Dendritic cell treated with granulocyte-macrophage colony-stimulating factor and Interleukin-4, amounts not matched to agents 40 ng/mL and 50 ng/mL, for 4 days (primary cell): Measurements from ENCODE around the gene C1orf74.

Experiments used
- H3K27ac Mint-ChIP-seq: one replicate; pipeline ENCODE4 v1.8.0; 2022; ENCODE audit warnings: mild to moderate bottlenecking, mixed read lengths
- H3K27me3 Mint-ChIP-seq: one replicate; pipeline ENCODE4 v1.8.0; 2022; ENCODE audit warnings: mild to moderate bottlenecking, mixed read lengths
- H3K36me3 Mint-ChIP-seq: one replicate; pipeline ENCODE4 v1.8.0; 2022; ENCODE audit warnings: low read depth, mixed read lengths
- H3K4me1 Mint-ChIP-seq: one replicate; pipeline ENCODE4 v1.8.0; 2022; ENCODE audit warnings: low read depth, mixed read lengths
- H3K4me3 Mint-ChIP-seq: one replicate; pipeline ENCODE4 v1.8.0; 2022; ENCODE audit warnings: mild to moderate bottlenecking, moderate library complexity, mixed read lengths
- H3K9me3 Mint-ChIP-seq: one replicate; pipeline ENCODE4 v1.8.0; 2022; ENCODE audit warnings: mixed read lengths
- intact Hi-C: fragments of 100-400 bp; cut with micrococcal nuclease; formaldehyde crosslinking; loops from one replicate; pipeline ENCODE4 v1.15.0; 2022

C1orf74 gene

DNA sequence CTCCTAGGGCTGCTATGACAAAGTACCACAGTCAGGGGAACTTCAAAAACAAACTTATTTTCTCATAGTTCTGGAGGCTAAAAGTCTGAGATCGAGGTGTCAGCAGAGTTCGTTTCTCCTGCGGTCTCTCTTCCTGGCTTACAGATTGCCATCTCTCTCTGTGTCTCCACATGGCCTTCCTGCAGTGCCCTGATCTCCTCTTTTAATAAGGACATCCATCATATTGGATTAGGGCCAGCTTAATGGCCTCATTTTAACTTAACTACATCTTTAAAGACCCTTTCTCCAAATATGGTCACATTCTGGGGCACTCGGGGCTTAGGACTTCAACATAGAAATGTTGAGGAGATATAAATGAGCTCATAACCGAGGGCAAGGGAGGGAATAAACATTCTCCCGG is 12.2 kb downstream of the C1orf74 start:
- H3K36me3 Mint-ChIP-seq = peaks cover 40% of the 10 kb centered on the region
- intact Hi-C loops = no loop called here
- peaks cover 34% of the 10 kb centered on the region for H3K4me1 Mint-ChIP-seq

DNA sequence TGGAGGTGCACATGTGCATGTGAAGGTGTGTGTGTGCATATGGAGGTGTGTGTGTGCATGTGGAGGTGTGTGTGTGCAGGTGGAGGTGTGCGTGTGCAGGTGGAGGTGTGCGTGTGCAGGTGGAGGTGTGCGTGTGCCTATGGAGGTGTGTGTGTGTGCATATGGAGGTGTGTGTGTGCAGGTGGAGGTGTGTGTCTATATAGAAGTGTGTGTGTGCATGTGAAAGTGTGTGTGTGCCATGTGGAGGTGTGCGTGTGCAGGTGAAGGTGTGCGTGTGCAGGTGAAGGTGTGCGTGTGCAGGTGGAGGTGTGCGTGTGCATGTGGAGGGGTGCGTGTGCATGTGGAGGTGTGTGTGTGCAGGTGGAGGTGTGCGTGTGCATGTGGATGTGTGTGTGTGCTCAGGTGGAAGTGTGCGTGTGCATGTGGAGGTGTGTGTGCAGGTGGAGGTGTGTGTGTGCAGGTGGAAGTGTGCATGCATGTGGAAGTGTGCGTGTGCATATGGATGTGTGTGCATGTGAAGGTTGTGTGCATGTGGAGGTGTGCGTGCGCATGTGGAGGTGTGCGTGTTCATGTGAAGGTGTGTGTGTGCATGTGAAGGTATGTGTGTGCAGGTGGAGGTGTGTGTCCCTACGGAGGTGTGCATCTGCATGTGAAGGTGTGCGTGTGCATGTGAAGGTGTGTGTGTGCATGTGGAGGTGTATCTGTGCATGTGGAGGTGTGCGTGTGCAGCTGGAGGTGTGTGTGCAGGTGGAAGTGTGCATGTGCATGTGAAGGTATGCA is 13.5 kb downstream of the C1orf74 start:
- Mint-ChIP-seq H3K27me3 (no peaks in the 10 kb centered on the region), H3K27ac (no peak overlapping the region), H3K4me3 (no peak overlapping the region), H3K4me1 (peaks cover 43% of the 10 kb centered on the region), H3K36me3 (peaks cover 44% of the 10 kb centered on the region), H3K9me3 (no peaks in the 10 kb centered on the region)
- intact Hi-C loops = loop anchor here (1.0 kb wide), 1 partner anchor 13 kb away; the partner anchor contains the start of gene C1orf74

More for the DNA sequence above, 12.2 kb downstream of the C1orf74 start:
- H3K9me3 Mint-ChIP-seq = no peaks in the 10 kb centered on the region
- no peak overlapping the region for H3K4me3 Mint-ChIP-seq
- no peak overlapping the region for H3K27ac Mint-ChIP-seq
- H3K27me3 Mint-ChIP-seq = no peaks in the 10 kb centered on the region

DNA sequence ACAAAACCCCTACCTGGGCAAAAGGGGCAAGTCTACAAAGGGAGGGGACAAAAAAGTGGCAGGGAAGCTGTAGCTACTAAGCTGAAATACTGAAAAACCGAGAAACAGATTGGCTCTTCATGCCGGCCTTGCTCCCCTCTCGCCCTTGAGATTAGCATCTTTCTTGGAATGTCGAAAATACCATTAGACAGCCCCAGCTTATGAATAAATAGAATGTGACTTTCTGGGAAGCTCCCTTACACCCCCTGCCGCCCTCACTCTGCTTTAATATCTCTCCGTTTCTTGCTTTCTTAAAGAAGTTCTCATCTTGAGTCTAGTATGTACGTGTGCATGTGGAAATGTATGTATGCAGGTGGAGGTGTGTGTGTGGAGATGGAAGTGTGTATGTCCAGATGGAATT is 14.4 kb downstream of the C1orf74 start:
- H3K4me1 Mint-ChIP-seq = peaks cover 39% of the 10 kb centered on the region
- no peak overlapping the region for H3K4me3 Mint-ChIP-seq
- H3K9me3 Mint-ChIP-seq = no peaks in the 10 kb centered on the region
- H3K36me3 Mint-ChIP-seq = peaks cover 44% of the 10 kb centered on the region
- H3K27ac Mint-ChIP-seq = no peak overlapping the region
- no peaks in the 10 kb centered on the region for H3K27me3 Mint-ChIP-seq
- intact Hi-C loops = loop anchor here (1.0 kb wide), 1 partner anchor 14 kb away; the partner anchor contains the start of gene C1orf74

DNA sequence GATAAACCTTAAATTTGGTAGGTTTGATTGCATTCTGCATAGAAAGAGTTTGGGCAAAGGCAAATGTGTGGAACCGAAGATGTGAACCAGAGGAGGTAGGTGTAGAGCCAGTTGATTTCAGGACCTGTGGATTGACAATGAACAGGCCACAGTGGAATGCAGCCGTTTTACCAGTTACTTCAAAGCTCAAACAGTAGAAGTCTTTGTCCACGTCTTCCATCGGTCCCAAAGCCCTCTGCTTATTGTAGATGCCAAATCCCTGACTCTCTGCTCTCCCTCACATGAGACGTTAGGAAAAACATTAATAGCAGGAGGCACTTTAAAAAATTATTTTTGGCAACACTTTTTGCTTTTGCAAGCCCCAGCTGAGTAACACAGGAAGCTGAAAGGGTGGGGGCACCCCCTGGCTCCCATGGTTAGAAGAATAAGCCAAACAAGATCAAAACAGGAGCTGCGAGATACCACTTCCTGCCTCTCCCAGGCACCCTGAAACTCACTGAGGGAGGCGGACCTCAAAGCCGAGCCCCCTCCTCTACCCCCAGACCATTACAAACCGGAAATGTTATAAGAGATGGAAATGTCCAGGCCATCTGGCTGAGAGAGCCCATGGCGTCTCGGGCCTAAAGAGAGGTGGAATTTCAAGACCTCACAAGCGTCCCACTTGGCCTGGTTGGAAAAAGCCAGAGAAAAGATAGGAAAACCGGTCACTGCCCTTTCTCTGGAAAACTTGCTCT is 15.0 kb downstream of the C1orf74 start:
- no peak overlapping the region for H3K27ac Mint-ChIP-seq
- peaks cover 36% of the 10 kb centered on the region for H3K4me1 Mint-ChIP-seq
- intact Hi-C loops = no loop called here
- peak overlapping the region; percentile 11 for H3K4me3 Mint-ChIP-seq
- no peaks in the 10 kb centered on the region for H3K9me3 Mint-ChIP-seq
- peaks cover 47% of the 10 kb centered on the region for H3K36me3 Mint-ChIP-seq
- H3K27me3 Mint-ChIP-seq = no peaks in the 10 kb centered on the region

DNA sequence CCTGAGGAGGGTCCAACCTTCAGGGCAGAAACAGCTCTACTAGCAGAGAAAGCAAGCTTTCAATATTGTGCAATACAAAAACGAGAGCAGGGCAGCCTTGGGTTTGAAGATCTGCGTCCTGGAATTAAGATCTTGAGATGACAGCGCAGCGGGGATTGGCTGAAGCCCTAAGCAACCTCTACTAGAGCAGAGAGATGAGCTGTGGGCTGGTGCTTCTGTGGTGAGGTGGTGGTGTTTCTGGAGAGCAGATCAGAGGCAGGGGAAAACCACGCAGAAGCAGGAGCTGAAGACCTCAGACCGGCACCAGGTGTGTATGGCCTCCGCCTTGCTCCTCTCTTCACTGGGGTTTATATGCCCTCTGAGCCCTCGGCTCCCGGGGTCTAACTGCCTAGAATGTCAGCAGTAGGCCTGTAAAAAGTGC is 16.0 kb downstream of the C1orf74 start:
- no peaks in the 10 kb centered on the region for H3K9me3 Mint-ChIP-seq
- H3K27me3 Mint-ChIP-seq = no peaks in the 10 kb centered on the region
- peaks cover 32% of the 10 kb centered on the region for H3K4me1 Mint-ChIP-seq
- H3K4me3 Mint-ChIP-seq = peak overlapping the region; percentile 51
- no peak overlapping the region for H3K27ac Mint-ChIP-seq
- intact Hi-C loops = no loop called here
- H3K36me3 Mint-ChIP-seq = peaks cover 55% of the 10 kb centered on the region

DNA sequence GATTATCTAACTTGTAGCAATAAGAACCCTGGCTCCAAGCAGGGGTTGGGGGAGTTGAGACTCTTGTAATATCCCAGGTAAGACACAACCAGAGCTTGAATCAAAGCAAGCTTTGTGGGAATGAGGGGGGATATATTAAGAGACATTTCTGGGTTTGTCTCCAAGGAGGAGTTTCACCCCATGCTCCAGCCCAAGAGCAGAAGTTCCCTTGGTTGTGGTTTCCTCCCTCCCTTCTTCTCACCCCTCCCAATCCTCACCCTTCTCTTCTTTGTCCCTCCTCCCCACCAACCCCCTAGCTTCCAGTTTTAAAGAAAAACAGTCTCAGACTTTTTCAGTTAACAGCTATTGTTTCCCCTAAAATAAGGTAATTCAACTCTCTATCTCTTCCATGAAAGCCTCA is 16.7 kb downstream of the C1orf74 start:
- Mint-ChIP-seq H3K9me3 (no peaks in the 10 kb centered on the region), H3K36me3 (peaks cover 55% of the 10 kb centered on the region), H3K4me3 (no peak overlapping the region), H3K4me1 (peaks cover 32% of the 10 kb centered on the region), H3K27me3 (no peaks in the 10 kb centered on the region), H3K27ac (no peak overlapping the region)
- intact Hi-C loops = no loop called here

DNA sequence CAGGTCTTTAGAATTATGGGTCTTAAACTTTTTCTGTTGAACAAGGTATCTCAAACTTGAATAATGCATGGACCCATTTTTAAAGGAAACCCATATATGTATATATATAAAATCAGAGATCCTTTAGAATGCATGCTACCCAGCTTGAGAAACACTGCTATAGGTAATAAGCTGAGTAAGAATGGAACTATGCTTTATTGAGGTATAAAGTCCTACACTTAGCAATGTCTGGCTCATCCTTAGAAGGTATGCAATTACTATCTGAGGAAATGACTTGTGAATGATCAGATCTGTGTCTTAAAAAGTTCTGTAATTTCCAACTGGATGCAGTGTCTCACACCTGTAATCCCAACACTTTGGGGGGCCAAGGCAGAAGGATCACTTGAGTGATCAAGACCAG is 17.3 kb downstream of the C1orf74 start:
- Mint-ChIP-seq H3K36me3 (peaks cover 61% of the 10 kb centered on the region), H3K4me1 (peaks cover 39% of the 10 kb centered on the region), H3K9me3 (no peaks in the 10 kb centered on the region), H3K4me3 (no peak overlapping the region), H3K27me3 (no peaks in the 10 kb centered on the region), H3K27ac (no peak overlapping the region)
- intact Hi-C loops = no loop called here

DNA sequence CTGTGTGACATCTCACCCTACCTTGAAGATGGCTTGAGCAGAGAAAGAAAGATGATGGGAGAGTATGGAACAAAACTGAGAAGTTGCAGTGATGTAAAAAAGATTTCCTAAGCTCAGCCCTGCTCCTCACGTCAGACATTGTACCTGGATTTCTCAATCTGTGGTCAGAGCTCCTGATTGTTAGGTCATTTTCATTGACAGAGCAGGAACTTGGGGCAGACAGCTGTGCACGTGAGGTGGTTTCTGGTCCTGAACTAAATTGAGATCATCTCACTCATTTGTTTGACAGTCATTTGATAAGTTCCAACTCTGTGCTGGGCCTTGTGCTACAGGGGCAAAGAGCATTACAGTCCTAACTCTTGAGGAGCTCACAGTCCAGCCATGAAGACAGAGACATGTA is 18.3 kb downstream of the C1orf74 start:
- Mint-ChIP-seq H3K4me1 (peaks cover 49% of the 10 kb centered on the region), H3K9me3 (no peaks in the 10 kb centered on the region)
- intact Hi-C loops = no loop called here

DNA sequence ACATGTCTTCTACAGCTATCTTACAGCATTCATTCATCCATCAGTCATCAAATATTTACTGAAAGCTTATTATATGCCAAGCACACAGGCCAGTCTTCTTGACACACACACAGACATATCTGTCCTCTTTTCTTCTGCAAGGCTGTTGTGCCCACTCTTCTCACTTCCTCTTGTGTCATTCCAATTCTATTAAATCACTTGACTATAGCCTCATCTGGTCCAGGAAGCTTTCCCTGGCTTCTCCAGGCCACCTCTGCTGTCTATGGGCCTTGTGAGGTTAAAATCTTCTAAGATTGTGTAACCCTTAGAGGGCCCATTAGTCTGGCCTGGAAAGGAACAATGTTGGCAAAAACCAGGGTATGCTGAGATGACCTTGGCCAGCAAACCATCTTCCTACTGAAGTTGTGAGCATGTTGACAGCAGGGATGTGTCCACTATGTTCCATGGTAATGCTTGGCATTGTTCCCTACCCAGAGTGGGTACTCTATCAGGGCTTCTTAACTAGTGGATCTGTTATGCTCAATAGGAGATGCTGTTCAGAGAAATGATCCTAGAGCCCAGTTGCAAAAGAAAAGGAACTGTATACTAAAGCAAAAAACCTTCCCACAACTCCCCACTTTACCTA is 23.2 kb downstream of the C1orf74 start:
- intact Hi-C loops = no loop called here
- H3K4me3 Mint-ChIP-seq = no peak overlapping the region
- no peaks in the 10 kb centered on the region for H3K9me3 Mint-ChIP-seq
- peaks cover 75% of the 10 kb centered on the region for H3K36me3 Mint-ChIP-seq
- H3K27me3 Mint-ChIP-seq = no peaks in the 10 kb centered on the region
- H3K27ac Mint-ChIP-seq = peak overlapping the region; percentile 73
- peaks cover 89% of the 10 kb centered on the region for H3K4me1 Mint-ChIP-seq

More for the DNA sequence above, 18.3 kb downstream of the C1orf74 start:
- Mint-ChIP-seq H3K27ac (no peak overlapping the region), H3K4me3 (no peak overlapping the region), H3K27me3 (no peaks in the 10 kb centered on the region), H3K36me3 (peaks cover 69% of the 10 kb centered on the region)

DNA sequence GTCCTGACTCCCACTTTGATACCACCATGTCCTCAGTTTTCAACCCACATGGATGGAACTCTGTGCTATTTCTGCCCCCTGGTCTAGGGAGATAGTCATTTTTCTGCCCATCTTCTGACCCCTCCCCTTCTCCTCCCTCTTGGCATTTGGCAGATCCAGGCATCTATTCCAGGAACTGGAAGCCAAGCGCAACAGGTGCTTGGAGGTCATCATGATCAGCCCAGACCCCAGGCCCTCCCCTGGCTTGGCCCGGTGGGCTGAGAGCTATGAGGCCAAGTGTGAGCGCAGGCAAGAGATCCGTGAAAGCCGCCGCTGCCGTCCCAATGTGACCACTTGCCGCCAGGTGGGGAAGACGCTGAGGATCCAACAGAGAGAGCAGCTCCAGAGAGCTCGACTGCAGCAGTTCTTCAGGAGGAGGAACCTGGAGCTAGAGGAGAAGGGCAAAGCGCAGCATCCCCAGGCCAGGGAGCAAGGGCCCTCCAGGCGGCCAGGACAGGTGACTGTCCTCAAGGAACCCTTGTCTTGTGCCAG is 24.5 kb downstream of the C1orf74 start:
- Mint-ChIP-seq H3K27me3 (no peaks in the 10 kb centered on the region), H3K9me3 (no peaks in the 10 kb centered on the region), H3K4me1 (peaks cover 93% of the 10 kb centered on the region), H3K27ac (peak overlapping the region; percentile 73), H3K4me3 (peak overlapping the region; percentile 2), H3K36me3 (peaks cover 63% of the 10 kb centered on the region)
- intact Hi-C loops = no loop called here

DNA sequence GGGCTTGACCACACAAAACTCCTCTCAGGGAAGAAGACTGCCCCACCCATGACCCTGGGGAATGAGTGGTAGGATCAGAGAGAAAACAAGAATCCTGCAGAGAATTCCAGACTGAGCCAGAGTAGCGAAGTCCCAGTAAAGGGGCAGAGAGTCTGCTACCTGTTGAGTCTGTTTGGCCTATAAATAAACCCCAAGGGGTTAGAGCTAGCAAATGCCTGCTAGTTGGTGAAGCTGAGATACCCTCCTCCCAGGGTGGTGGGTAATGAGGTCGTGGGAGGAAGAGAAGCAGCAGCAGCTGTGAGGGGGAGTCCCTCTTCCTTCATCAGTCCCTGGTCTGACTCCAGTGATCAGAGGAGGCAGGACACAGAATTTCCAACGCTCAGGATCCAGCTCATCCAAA is 26.0 kb downstream of the C1orf74 start:
- intact Hi-C loops = no loop called here
- Mint-ChIP-seq H3K27ac (peak overlapping the region; percentile 73), H3K4me1 (peaks cover 94% of the 10 kb centered on the region), H3K9me3 (no peaks in the 10 kb centered on the region), H3K4me3 (peak overlapping the region; percentile 65), H3K27me3 (no peaks in the 10 kb centered on the region), H3K36me3 (peaks cover 49% of the 10 kb centered on the region)

DNA sequence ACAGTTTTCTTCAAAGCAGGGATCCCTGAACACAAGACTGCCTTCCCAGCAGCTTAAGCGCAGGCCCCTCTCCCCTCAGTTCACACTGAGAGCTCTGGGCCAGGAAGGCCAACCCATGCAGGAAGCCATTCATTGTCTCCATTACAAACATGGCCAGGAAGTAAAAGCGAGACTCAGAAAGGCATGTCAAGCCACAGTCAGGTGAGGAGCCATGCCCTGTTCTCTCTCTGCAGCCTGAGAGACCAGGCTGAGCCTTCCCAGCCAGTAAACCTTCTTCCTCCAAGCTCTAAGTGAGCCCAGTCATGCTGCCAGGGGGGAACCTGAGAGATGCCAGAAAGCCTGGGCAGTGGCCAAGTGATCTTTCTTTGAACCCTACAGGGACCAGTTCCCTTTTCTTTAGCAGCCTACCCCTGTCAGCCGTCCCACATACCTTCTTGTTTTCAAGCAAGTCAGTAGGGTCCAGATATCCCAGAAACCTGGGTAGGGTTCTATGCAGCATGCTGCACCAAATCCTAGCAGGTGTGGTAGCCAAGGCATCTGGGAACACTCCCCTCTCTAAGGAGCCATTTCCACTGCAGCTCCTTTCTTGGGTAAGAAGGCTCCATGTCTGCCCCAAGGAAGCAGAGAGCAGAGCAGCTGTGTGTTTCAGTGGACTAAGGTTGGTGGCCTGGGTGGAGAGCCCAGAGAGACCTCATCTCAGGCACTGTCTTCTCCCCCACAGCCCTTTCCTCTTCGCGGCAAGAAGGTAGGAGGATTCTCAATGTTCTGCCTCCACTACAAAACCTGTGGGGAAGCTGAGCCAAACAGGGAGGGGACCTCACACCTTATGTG is 27.5 kb downstream of the C1orf74 start:
- peaks cover 87% of the 10 kb centered on the region for H3K4me1 Mint-ChIP-seq
- peak overlapping the region; percentile 91 for H3K27ac Mint-ChIP-seq
- H3K36me3 Mint-ChIP-seq = peaks cover 33% of the 10 kb centered on the region
- H3K4me3 Mint-ChIP-seq = peak overlapping the region; percentile 84
- no peaks in the 10 kb centered on the region for H3K27me3 Mint-ChIP-seq
- no peaks in the 10 kb centered on the region for H3K9me3 Mint-ChIP-seq
- intact Hi-C loops = no loop called here

DNA sequence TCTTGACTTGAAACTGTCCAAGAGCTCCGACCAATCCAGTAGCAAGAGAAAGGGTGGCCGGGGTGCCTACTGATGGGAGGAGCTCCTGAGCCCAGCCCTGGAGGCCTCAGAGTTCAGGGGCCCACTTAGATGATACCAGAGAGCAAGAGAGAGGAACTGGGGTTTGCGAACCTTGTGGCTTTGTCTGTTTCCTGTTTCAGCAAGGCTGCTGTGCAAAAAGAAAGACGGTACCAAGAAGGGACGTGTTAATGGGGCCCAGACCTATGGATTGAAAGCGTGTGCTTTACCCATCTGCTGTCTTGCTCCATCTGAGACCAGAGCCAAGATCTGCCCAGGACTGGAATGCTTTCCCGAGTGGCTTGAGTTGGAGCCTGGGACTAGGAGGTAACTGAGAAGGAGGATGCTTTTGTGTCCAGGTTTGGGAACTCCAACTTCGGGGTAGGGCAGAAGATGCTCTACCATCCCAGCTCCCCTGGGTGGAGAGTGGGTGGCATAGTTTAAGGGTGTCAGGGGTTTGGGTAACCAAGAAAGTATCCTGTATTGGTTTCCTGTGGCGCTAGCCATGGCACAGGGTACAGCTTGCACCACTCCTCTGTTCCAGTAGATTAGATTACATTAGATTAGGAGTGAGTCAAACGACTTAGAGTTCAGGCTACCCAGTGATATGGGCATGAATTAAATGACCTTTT is 28.3 kb downstream of the C1orf74 start, which contains the start of gene TRAF3IP3:
TSS of gene TRAF3IP3 (plus strand) at position 128 of the 689 bp plus-strand sequence. CDS start 3,987 bp downstream, outside the sequence.
- no peaks in the 10 kb centered on the region for H3K9me3 Mint-ChIP-seq
- H3K27ac Mint-ChIP-seq = peak within 1 kb of the TSS; percentile 91
- peak within 1 kb of the TSS; percentile 84 for H3K4me3 Mint-ChIP-seq
- intact Hi-C loops = no loop called here
- H3K4me1 Mint-ChIP-seq = peaks cover 87% of the 10 kb centered on the region
- H3K27me3 Mint-ChIP-seq = no peaks in the 10 kb centered on the region
- peaks cover 28% of the 10 kb centered on the region for H3K36me3 Mint-ChIP-seq
